Activated CD8-positive, alpha-beta T cell treated with anti-CD3 and anti-CD28 coated beads for 36 hours (primary cell): ENCODE results near the gene HOXC9. TPM values are rescaled to one million over a fixed set of nuclear protein-coding genes. Genes with fewer than 3 reads are reported as not detected.

Experiments used
- ATAC-seq: fragments of 200-7000 bp; cut with Tn5 transposase; one replicate; pipeline ENCODE4 v1.10.0; 2021; ENCODE audit warnings: mild to moderate bottlenecking, moderate library complexity
- CTCF ChIA-PET: fragments of 350-600 bp; sonication (Branson Sonifier 250); formaldehyde crosslinking; loops from one replicate; lab custom pipeline; 2021; ENCODE audit warnings: antibody characterized with exemption; lab: Charles Lee
- POLR2A ChIA-PET: fragments of 350-600 bp; sonication (Branson Sonifier 250); formaldehyde crosslinking; loops from one replicate; lab custom pipeline; 2021; ENCODE audit warnings: antibody characterized with exemption; lab: Charles Lee
- DNase-seq: peaks from one replicate; pipeline ENCODE4 v3.0.0-alpha.2; 2020
- H3K27ac Mint-ChIP-seq: one replicate; pipeline ENCODE4 v1.8.0; 2021; ENCODE audit warnings: mild to moderate bottlenecking, mixed read lengths
- H3K27me3 Mint-ChIP-seq: one replicate; pipeline ENCODE4 v1.8.0; 2021; ENCODE audit warnings: mixed read lengths
- H3K36me3 Mint-ChIP-seq: one replicate; pipeline ENCODE4 v1.8.0; 2021; ENCODE audit warnings: low read depth, mixed read lengths
- H3K4me1 Mint-ChIP-seq: one replicate; pipeline ENCODE4 v1.8.0; 2021; ENCODE audit warnings: low read depth, mixed read lengths
- H3K4me3 Mint-ChIP-seq: one replicate; pipeline ENCODE4 v1.8.0; 2021; ENCODE audit warnings: mild to moderate bottlenecking, moderate library complexity, mixed read lengths
- H3K9me3 Mint-ChIP-seq: one replicate; pipeline ENCODE4 v1.8.0; 2021; ENCODE audit warnings: mixed read lengths
- intact Hi-C: fragments of 100-400 bp; cut with micrococcal nuclease; formaldehyde crosslinking; loops from one replicate; pipeline ENCODE4 v1.10.0; 2022
- total RNA-seq, 2 experiments: library from RNA; stranded (reverse); gene quantifications; one replicate each; pipeline ENCODE4 v1.2.3, GENCODE V29; 2021
- TF ChIP-seq, protein P1 (sequence below): fragments of 200-600 bp; IDR thresholded peaks from one replicate; pipeline ENCODE4 v1.8.0; 2022; ENCODE audit warnings: antibody characterized with exemption, mild to moderate bottlenecking

HOXC9 gene
- total RNA-seq, 2 experiments from 2014 or later: not detected

DNA sequence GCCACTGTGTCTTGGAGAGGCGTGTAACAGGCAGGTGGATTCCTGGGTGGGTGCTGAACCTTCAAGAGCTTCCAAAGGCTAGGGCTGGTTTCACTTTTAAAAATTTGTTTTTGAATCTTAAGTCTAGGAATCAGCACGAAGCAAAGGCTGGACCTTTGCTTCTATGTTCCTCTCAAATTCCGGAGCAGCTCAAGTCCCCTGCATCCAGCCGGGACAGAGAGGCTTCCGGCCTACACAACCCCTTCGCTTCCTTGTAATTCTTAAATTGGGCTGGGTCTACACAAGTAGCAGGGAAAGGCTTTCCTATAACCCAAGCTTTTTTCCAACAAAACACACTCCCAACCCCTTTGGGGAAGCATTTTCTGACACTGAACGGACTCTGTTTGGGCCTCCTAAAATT lies 37.0 kb upstream of the HOXC9 start:
- POLR2A ChIA-PET: interaction anchor here (0.6 to 0.8 kb wide), 2 partner anchors 11 to 168 kb away, joined by 3 read pairs; no protein-coding TSS in a partner anchor
- TF ChIP-seq, protein P1, sequence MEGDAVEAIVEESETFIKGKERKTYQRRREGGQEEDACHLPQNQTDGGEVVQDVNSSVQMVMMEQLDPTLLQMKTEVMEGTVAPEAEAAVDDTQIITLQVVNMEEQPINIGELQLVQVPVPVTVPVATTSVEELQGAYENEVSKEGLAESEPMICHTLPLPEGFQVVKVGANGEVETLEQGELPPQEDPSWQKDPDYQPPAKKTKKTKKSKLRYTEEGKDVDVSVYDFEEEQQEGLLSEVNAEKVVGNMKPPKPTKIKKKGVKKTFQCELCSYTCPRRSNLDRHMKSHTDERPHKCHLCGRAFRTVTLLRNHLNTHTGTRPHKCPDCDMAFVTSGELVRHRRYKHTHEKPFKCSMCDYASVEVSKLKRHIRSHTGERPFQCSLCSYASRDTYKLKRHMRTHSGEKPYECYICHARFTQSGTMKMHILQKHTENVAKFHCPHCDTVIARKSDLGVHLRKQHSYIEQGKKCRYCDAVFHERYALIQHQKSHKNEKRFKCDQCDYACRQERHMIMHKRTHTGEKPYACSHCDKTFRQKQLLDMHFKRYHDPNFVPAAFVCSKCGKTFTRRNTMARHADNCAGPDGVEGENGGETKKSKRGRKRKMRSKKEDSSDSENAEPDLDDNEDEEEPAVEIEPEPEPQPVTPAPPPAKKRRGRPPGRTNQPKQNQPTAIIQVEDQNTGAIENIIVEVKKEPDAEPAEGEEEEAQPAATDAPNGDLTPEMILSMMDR: no peak
- peaks cover 87% of the 10 kb centered on the region for H3K27me3 Mint-ChIP-seq
- no peak for DNase-seq
- CTCF ChIA-PET: interaction anchor here (0.9 to 2.1 kb wide), 4 partner anchors 22 to 216 kb away, joined by 5 to 7 read pairs (median 5); partner anchors contain the start of gene HOXC10
- intact Hi-C loops: no loop called here
- no peak overlapping the region for H3K4me3 Mint-ChIP-seq
- ATAC-seq: no peak
- no peak overlapping the region for H3K27ac Mint-ChIP-seq
- no peaks in the 10 kb centered on the region for H3K9me3 Mint-ChIP-seq
- peaks cover 29% of the 10 kb centered on the region for H3K4me1 Mint-ChIP-seq
- peaks cover 2% of the 10 kb centered on the region for H3K36me3 Mint-ChIP-seq

GRCh38 chr12:53963434-53964314 lies 36.3 kb upstream of the HOXC9 start:
- TF ChIP-seq, protein P1: no peak
- H3K27ac Mint-ChIP-seq: no peak overlapping the region
- DNase-seq (no peak), ATAC-seq (no peak)
- ChIA-PET POLR2A (interaction anchor here (0.6 kb wide), 1 partner anchor 168 kb away, joined by 3 read pairs; no protein-coding TSS in a partner anchor), CTCF (interaction anchor here (0.9 to 2.1 kb wide), 5 partner anchors 21 to 217 kb away, joined by 3 to 7 read pairs (median 5); partner anchors contain the start of gene HOXC10)
- peaks cover 87% of the 10 kb centered on the region for H3K27me3 Mint-ChIP-seq
- H3K9me3 Mint-ChIP-seq: no peaks in the 10 kb centered on the region
- peaks cover 29% of the 10 kb centered on the region for H3K4me1 Mint-ChIP-seq
- intact Hi-C loops: no loop called here
- H3K4me3 Mint-ChIP-seq: no peak overlapping the region
- H3K36me3 Mint-ChIP-seq: peaks cover 2% of the 10 kb centered on the region

- ATAC-seq (no peak), DNase-seq (no peak)
- Mint-ChIP-seq H3K36me3 (peaks cover 2% of the 10 kb centered on the region), H3K27me3 (peaks cover 89% of the 10 kb centered on the region), H3K4me3 (no peak overlapping the region), H3K9me3 (no peaks in the 10 kb centered on the region), H3K4me1 (peaks cover 29% of the 10 kb centered on the region), H3K27ac (no peak overlapping the region)
- intact Hi-C loops: no loop called here
- ChIA-PET POLR2A (no interaction called here), CTCF (interaction anchor here (1.1 kb wide), 1 partner anchor 21 kb away, joined by 3 read pairs; the partner anchor contains the start of gene HOXC10)
- TF ChIP-seq, protein P1: no peak
These were observed 35.6 kb upstream of the HOXC9 start for GRCh38 chr12:53964315-53964713.

DNA sequence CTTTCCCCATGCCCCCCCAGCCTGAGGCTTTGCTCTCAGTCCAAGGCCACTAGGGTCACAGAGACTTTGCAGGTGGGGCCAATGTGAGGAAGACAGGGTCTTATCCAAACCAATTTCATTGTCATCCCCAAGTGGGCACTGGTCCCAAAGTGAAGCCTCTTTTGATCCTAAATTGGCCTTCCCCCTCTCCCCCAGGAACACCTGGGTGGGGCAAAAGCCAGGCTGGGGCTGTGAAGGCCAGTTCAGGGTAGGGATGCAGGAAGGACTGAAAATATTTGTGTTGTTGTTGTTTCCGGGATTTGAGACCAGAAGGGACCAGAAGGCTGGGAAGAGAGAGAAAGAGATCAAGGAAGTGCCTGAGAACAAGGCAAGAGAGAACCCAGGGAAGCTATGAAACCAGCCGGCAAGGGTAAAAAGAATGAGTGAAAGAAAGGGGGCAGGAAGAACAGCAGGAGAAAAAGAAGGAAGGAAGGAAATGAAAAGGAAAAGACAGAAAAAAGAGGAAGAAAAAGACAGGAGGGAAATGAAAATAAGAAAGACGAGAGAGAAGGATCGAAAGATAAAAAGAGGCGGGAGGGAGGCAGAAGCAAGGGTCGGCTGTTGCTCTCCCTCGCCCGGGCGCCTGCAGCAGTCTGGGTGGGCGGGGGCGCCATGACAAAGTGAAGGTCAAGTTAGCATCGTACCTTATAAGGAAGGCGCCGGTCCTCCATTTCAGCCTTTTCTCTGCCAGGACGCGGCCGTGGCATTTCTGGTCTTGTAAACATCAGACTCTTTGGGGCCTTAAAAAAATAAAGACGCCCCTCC lies 34.5 kb upstream of the HOXC9 start:
- Mint-ChIP-seq H3K27me3 (peaks cover 85% of the 10 kb centered on the region), H3K36me3 (peaks cover 2% of the 10 kb centered on the region), H3K27ac (no peak overlapping the region), H3K9me3 (no peaks in the 10 kb centered on the region), H3K4me3 (no peak overlapping the region), H3K4me1 (peaks cover 26% of the 10 kb centered on the region)
- ChIA-PET POLR2A (no interaction called here), CTCF (interaction anchor here (1.0 kb wide), 1 partner anchor 10 kb away, joined by 3 read pairs; no protein-coding TSS in a partner anchor)
- intact Hi-C loops: no loop called here
- DNase-seq (peak; percentile 61), ATAC-seq (peak; percentile 42)
- TF ChIP-seq, protein P1: no peak
